OCI-LY1 (cell line): ENCODE measurements around the gene ZNF366.

Source experiments
- CTCF ChIP-seq: fragments of 200-600 bp; sonication (generic), shearing (Covaris generic); IDR thresholded peaks from 2 replicates; pipeline ENCODE4 v1.5.1; 2017; ENCODE audit warnings: mild to moderate bottlenecking, antibody characterized with exemption, low read length, moderate library complexity, mixed read lengths
- EZH2 ChIP-seq: fragments of 200-600 bp; sonication (generic), shearing (Covaris generic); IDR thresholded peaks from 2 replicates; pipeline ENCODE4 v1.8.0; 2017; ENCODE audit warnings: borderline replicate concordance, mixed run types, mild to moderate bottlenecking, antibody characterized with exemption, low read length, moderate library complexity, mixed read lengths

GRCh38 chr5:72441862-72442540, 65.2 kb downstream of the ZNF366 start:
- TF ChIP-seq EZH2 (no peak), CTCF (no peak)
